Nephron progenitor cell (in vitro differentiated cells): ENCODE measurements around the gene NOD2.

Experiments
- DNase-seq: peaks from one replicate; pipeline ENCODE4 v3.0.0; 2021
- H3K27ac Mint-ChIP-seq: 2 replicates; pipeline ENCODE4 v1.8.0; 2021; ENCODE audit warnings: mild to moderate bottlenecking, moderate library complexity, mixed read lengths
- H3K27me3 Mint-ChIP-seq: 2 replicates; pipeline ENCODE4 v1.8.0; 2021; ENCODE audit warnings: mild to moderate bottlenecking, low read depth, mixed read lengths; ENCODE audit not compliant: poor library complexity
- H3K36me3 Mint-ChIP-seq: 2 replicates; pipeline ENCODE4 v1.8.0; 2021; ENCODE audit warnings: low read depth, mixed read lengths
- H3K4me1 Mint-ChIP-seq: 2 replicates; pipeline ENCODE4 v1.8.0; 2021; ENCODE audit warnings: mixed read lengths
- H3K4me3 Mint-ChIP-seq: 2 replicates; pipeline ENCODE4 v1.8.0; 2021; ENCODE audit warnings: mild to moderate bottlenecking, moderate library complexity, mixed read lengths
- H3K9me3 Mint-ChIP-seq: 2 replicates; pipeline ENCODE4 v1.8.0; 2021; ENCODE audit warnings: mild to moderate bottlenecking, moderate library complexity, mixed read lengths
- CTCF ChIP-seq: fragments of 200-600 bp; sonication (generic); IDR thresholded peaks from 2 replicates; pipeline ENCODE4 v1.5.0; 2021; ENCODE audit warnings: antibody characterized with exemption

Gene NOD2

GRCh38 chr16:50667497-50668367 lies 25.7 kb upstream of the NOD2 start:
- H3K27ac Mint-ChIP-seq: peak overlapping the region; percentile 84
- H3K9me3 Mint-ChIP-seq: peaks cover 29% of the 10 kb centered on the region
- H3K36me3 Mint-ChIP-seq: peaks cover 23% of the 10 kb centered on the region
- H3K27me3 Mint-ChIP-seq: no peaks in the 10 kb centered on the region
- TF ChIP-seq CTCF: no peak
- peaks cover 21% of the 10 kb centered on the region for H3K4me1 Mint-ChIP-seq
- no peak overlapping the region for H3K4me3 Mint-ChIP-seq
- no peak for DNase-seq

- H3K4me1 Mint-ChIP-seq: peaks cover 21% of the 10 kb centered on the region
- peaks cover 32% of the 10 kb centered on the region for H3K9me3 Mint-ChIP-seq
- TF ChIP-seq CTCF: no peak
- H3K4me3 Mint-ChIP-seq: no peak overlapping the region
- H3K27ac Mint-ChIP-seq: peak overlapping the region; percentile 84
- H3K36me3 Mint-ChIP-seq: peaks cover 28% of the 10 kb centered on the region
- H3K27me3 Mint-ChIP-seq: no peaks in the 10 kb centered on the region
- no peak for DNase-seq
Measured at GRCh38 chr16:50668368-50669008, 24.9 kb upstream of the NOD2 start.

GRCh38 chr16:50669741-50670140 lies 23.7 kb upstream of the NOD2 start:
- Mint-ChIP-seq H3K4me3 (no peak overlapping the region), H3K36me3 (peaks cover 28% of the 10 kb centered on the region), H3K27me3 (no peaks in the 10 kb centered on the region), H3K4me1 (peaks cover 21% of the 10 kb centered on the region), H3K27ac (no peak overlapping the region), H3K9me3 (peaks cover 31% of the 10 kb centered on the region)
- no peak for DNase-seq
- no peak for TF ChIP-seq CTCF

- H3K9me3 Mint-ChIP-seq: peaks cover 31% of the 10 kb centered on the region
Measured at GRCh38 chr16:50670476-50670875, 22.9 kb upstream of the NOD2 start.

GRCh38 chr16:50671644-50672260 lies 21.7 kb upstream of the NOD2 start:
- H3K27me3 Mint-ChIP-seq: no peaks in the 10 kb centered on the region
- H3K4me1 Mint-ChIP-seq: peaks cover 21% of the 10 kb centered on the region
- TF ChIP-seq CTCF: peak; percentile 47
- peak; percentile 38 for DNase-seq
- peaks cover 25% of the 10 kb centered on the region for H3K36me3 Mint-ChIP-seq
- H3K27ac Mint-ChIP-seq: no peak overlapping the region
- peaks cover 31% of the 10 kb centered on the region for H3K9me3 Mint-ChIP-seq
- H3K4me3 Mint-ChIP-seq: no peak overlapping the region

More at GRCh38 chr16:50670476-50670875, 22.9 kb upstream of the NOD2 start:
- DNase-seq: no peak
- H3K27ac Mint-ChIP-seq: no peak overlapping the region
- H3K36me3 Mint-ChIP-seq: peaks cover 25% of the 10 kb centered on the region
- peaks cover 21% of the 10 kb centered on the region for H3K4me1 Mint-ChIP-seq
- no peak overlapping the region for H3K4me3 Mint-ChIP-seq
- TF ChIP-seq CTCF: no peak
- no peaks in the 10 kb centered on the region for H3K27me3 Mint-ChIP-seq
